Stimulated activated naive CD8-positive, alpha-beta T cell treated with anti-CD3 and anti-CD28 coated beads, Interleukin-15, amount 100 ng/mL, for 72 hours (primary cell): ENCODE data around the gene MYO9B.

Source experiments
- ATAC-seq: fragments of 150-1000 bp; cut with Tn5 transposase; 2 replicates; pipeline ENCODE4 v1.10.0; 2021; ENCODE audit warnings: mild to moderate bottlenecking, moderate library complexity
- DNase-seq, 2 donors: peaks; one replicate each; pipeline ENCODE4 v3.0.0; 2021 to 2022
- H3K27ac Mint-ChIP-seq, 2 donors: one replicate each; pipeline ENCODE4 v1.8.0; 2022; ENCODE audit warnings: mild to moderate bottlenecking in 2 of 2, mixed read lengths in 2 of 2, moderate library complexity in 2 of 2
- H3K27me3 Mint-ChIP-seq: one replicate; pipeline ENCODE4 v1.8.0; 2022; ENCODE audit warnings: mixed read lengths
- H3K4me1 Mint-ChIP-seq: one replicate; pipeline ENCODE4 v1.8.0; 2022; ENCODE audit warnings: mild to moderate bottlenecking, mixed read lengths
- H3K4me3 Mint-ChIP-seq, 2 donors: one replicate each; pipeline ENCODE4 v1.8.0; 2022; ENCODE audit warnings: mild to moderate bottlenecking in 2 of 2, mixed read lengths in 2 of 2, moderate library complexity in 1 of 2
- H3K9me3 Mint-ChIP-seq, 2 donors: one replicate each; pipeline ENCODE4 v1.8.0; 2022; ENCODE audit warnings: mixed read lengths in 2 of 2

MYO9B gene

GRCh38 chr19:17235971-17236777 is 160.6 kb downstream of the MYO9B start:
- no peak overlapping the region for H3K27ac Mint-ChIP-seq

DNA sequence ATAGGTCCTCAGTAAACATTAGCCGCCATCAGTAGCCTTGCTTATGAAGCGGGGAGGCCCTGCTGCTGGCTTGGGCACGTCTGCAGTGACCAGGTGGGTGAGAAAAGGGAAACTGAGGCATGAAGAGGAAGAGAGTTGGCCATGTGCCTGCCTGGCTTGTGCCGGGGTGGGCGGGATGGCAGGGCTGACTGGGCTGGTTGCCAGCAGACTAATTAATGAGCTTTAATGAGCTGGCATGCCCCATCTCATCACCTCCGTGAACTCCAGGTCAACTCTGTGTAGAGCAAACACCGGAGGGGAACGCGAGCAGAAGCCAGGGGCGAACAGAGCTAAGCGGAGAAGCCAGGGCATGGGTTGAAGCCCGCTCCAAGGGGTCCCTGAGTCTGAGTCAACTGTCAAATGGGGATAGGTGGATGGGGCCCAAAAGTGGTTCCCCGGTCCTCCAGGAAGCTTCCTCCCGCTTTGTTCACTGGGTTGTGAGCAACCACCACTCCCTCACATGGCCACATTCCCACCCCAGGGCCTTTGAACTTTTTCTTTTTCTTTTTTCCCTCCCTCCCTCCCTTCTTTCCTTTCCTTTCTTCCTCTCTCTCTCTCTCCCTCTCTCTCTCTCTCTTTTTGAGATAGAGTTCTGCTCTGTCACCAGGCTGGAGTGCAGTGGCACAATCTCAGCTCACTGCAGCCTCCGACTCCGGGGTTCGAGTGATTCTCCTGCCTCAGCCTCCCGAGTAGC is 161.4 kb downstream of the MYO9B start:
- peak overlapping the region in 1 of 2 donors; percentile 51 for H3K4me3 Mint-ChIP-seq
- DNase-seq = no peak
- H3K27ac Mint-ChIP-seq = peak overlapping the region in 1 of 2 donors; percentile 10
- H3K27me3 Mint-ChIP-seq = no peaks in the 10 kb centered on the region
- no peak for ATAC-seq
- no peaks in the 10 kb centered on the region for H3K9me3 Mint-ChIP-seq
- H3K4me1 Mint-ChIP-seq = peaks cover 30% of the 10 kb centered on the region

More at GRCh38 chr19:17235971-17236777, 160.6 kb downstream of the MYO9B start:
- DNase-seq (no peak), ATAC-seq (peak; percentile 54)
- Mint-ChIP-seq H3K27me3 (no peaks in the 10 kb centered on the region), H3K4me1 (peaks cover 31% of the 10 kb centered on the region), H3K4me3 (peak overlapping the region; percentile 85 to 88), H3K9me3 (no peaks in the 10 kb centered on the region)

- no peaks in the 10 kb centered on the region for H3K27me3 Mint-ChIP-seq
- no peak for DNase-seq
- no peak for ATAC-seq
- peaks cover 21% of the 10 kb centered on the region for H3K4me1 Mint-ChIP-seq
- peak overlapping the region in 1 of 2 donors; percentile 9 for H3K27ac Mint-ChIP-seq
- no peaks in the 10 kb centered on the region for H3K9me3 Mint-ChIP-seq
- no peak overlapping the region for H3K4me3 Mint-ChIP-seq
Measured at GRCh38 chr19:17237747-17238706, 162.4 kb downstream of the MYO9B start.

GRCh38 chr19:17240062-17240752 is 164.6 kb downstream of the MYO9B start:
- no peaks in the 10 kb centered on the region for H3K27me3 Mint-ChIP-seq
- H3K27ac Mint-ChIP-seq = no peak overlapping the region
- DNase-seq (no peak), ATAC-seq (no peak)
- H3K4me3 Mint-ChIP-seq = no peak overlapping the region
- H3K9me3 Mint-ChIP-seq = no peaks in the 10 kb centered on the region
- H3K4me1 Mint-ChIP-seq = peaks cover 7% of the 10 kb centered on the region

GRCh38 chr19:17240826-17241399 is 165.3 kb downstream of the MYO9B start:
- no peaks in the 10 kb centered on the region for H3K9me3 Mint-ChIP-seq
- ATAC-seq = no peak
- no peak overlapping the region for H3K27ac Mint-ChIP-seq
- peaks cover 7% of the 10 kb centered on the region for H3K4me1 Mint-ChIP-seq
- no peak overlapping the region for H3K4me3 Mint-ChIP-seq
- H3K27me3 Mint-ChIP-seq = no peaks in the 10 kb centered on the region
- no peak for DNase-seq

DNA sequence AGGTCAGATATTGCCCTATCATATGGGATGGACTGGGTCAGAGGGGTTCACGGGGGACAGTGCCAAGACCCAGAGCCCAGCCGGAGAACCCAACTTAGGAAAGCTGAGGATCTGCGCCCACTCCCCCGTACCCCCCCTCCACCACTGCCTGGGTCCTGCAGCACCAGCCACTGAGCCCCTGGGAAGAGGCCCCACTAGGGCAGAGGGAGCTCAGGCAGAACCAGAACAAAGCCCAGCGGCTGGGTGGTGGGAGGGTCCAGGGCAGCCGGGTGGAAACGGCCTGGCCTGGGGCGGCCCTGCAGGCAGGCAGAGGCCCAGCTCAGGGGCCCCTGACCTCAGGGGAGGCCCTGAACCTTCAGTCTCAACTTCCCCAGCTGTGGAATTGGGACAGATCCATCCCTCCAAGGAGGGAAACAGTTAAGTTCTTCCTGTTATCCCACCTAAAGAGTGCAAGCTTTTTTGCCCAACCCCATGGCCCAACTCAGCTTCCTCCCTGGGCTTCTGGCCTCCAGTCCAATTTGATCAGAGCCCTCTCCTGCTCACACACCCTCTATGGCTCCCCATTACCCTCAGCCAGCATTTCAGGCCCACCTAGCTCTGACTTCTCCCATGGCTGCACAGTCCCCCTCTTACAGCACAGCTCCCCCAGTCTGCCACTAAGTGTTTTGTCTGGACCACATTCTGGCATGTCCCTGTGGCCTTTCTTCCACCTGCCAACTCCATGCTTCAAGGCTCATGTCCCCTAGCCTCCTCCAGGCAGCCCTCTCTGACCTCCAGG is 167.0 kb downstream of the MYO9B start:
- H3K27me3 Mint-ChIP-seq = peaks cover 9% of the 10 kb centered on the region
- DNase-seq = no peak
- peaks cover 24% of the 10 kb centered on the region for H3K4me1 Mint-ChIP-seq
- no peak for ATAC-seq
- H3K9me3 Mint-ChIP-seq = no peaks in the 10 kb centered on the region
- H3K4me3 Mint-ChIP-seq = no peak overlapping the region
- H3K27ac Mint-ChIP-seq = no peak overlapping the region

DNA sequence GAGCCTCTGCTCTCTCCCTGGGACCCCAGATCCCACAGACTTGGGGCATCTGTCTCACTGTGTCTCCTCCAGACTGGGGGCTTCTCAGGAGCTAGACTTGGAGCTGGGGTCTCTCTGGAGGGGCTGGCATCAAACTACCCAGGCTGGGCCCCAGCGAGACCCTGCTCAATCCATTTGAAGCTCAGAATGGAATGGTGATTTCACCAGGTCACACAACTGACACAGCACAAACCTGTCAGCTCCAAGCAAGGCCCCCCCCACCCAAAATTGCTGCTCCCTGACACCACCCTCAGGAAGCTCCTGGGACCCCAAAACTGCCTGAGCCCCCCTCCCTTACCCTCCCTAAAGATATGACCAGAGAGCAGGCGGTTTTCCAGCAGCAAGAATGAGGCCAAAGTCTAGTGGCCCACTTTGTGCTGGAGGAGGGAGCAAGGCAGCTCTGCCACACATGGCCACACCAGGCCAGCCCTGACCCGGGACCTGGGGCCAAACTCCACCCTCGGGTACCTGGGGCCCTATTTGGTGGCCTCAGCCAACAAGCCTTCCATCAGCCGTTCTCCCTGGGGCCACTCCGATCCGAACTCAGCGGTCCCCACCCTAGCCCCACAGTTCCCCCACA is 167.7 kb downstream of the MYO9B start:
- ATAC-seq (no peak), DNase-seq (no peak)
- peaks cover 24% of the 10 kb centered on the region for H3K4me1 Mint-ChIP-seq
- H3K9me3 Mint-ChIP-seq = no peaks in the 10 kb centered on the region
- H3K27ac Mint-ChIP-seq = no peak overlapping the region
- H3K4me3 Mint-ChIP-seq = no peak overlapping the region
- H3K27me3 Mint-ChIP-seq = peaks cover 13% of the 10 kb centered on the region

DNA sequence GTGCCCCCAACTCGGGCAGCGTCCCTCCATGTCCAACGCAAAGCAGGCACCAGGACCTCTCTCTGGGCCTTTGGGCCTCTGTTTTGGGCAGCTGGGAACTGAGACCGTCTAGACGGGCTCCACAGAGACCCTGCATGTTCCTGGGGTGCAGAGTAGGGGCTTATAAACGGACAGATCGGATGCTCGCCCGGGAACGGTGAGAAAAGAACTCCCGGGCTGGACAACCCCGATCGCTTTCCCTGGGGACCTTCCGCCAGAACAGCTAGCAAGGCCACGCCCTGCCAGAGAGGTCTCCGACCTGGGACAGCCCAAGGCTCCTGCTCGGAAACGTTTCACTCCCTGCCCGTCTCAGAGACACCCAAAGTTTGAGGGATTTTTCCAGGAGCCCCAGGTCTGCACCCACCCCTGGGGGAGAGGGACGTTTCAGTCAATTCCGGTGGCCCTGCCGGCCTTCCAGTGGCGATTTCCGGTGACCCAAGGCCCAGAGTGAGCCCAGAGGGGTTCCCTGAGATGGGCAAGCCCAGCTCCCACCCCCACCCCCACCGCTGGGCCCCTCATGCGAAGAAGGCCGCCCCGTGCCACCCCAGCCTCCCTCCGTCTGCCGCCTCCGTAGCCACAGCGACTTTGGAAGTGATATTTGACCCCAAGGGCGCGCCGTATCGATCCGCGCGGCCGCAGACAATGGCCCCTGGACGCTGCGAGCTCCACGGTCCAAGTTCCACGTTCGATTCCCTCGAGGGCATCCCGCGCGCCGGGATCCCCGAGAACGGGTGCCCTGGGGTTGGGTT is 168.4 kb downstream of the MYO9B start:
- Mint-ChIP-seq H3K4me3 (peak overlapping the region; percentile 51 to 69), H3K27ac (no peak overlapping the region), H3K4me1 (peaks cover 24% of the 10 kb centered on the region), H3K27me3 (peaks cover 13% of the 10 kb centered on the region), H3K9me3 (no peaks in the 10 kb centered on the region)
- ATAC-seq = no peak
- DNase-seq = no peak

- Mint-ChIP-seq H3K27me3 (peaks cover 13% of the 10 kb centered on the region), H3K27ac (no peak overlapping the region), H3K9me3 (no peaks in the 10 kb centered on the region), H3K4me1 (peaks cover 24% of the 10 kb centered on the region), H3K4me3 (peak overlapping the region; percentile 51 to 69)
- ATAC-seq = peak; percentile 36
- DNase-seq = no peak
Measured at GRCh38 chr19:17244618-17245534, 169.3 kb downstream of the MYO9B start.

GRCh38 chr19:17245535-17245984 is 170.0 kb downstream of the MYO9B start, which contains the start of gene NR2F6:
TSS of gene NR2F6 (minus strand) at chr19:17245919. CDS start at chr19:17245220, 699 bp downstream.
- Mint-ChIP-seq H3K9me3 (no peaks in the 10 kb centered on the region), H3K4me1 (peaks cover 24% of the 10 kb centered on the region), H3K27me3 (peaks cover 13% of the 10 kb centered on the region), H3K27ac (peak within 1 kb of the TSS; percentile 90 to 95), H3K4me3 (peak within 1 kb of the TSS; percentile 96 to 97)
- peak; percentile 36 for ATAC-seq
- no peak for DNase-seq

- DNase-seq (no peak), ATAC-seq (no peak)
- H3K9me3 Mint-ChIP-seq = no peaks in the 10 kb centered on the region
- H3K4me3 Mint-ChIP-seq = peak overlapping the region; percentile 96 to 97
- peaks cover 24% of the 10 kb centered on the region for H3K4me1 Mint-ChIP-seq
- peaks cover 13% of the 10 kb centered on the region for H3K27me3 Mint-ChIP-seq
- H3K27ac Mint-ChIP-seq = peak overlapping the region; percentile 33 to 95
Measured at GRCh38 chr19:17246681-17247425, 171.3 kb downstream of the MYO9B start.
